ENCODE data around the gene PARP1.

Gene PARP1

DNA sequence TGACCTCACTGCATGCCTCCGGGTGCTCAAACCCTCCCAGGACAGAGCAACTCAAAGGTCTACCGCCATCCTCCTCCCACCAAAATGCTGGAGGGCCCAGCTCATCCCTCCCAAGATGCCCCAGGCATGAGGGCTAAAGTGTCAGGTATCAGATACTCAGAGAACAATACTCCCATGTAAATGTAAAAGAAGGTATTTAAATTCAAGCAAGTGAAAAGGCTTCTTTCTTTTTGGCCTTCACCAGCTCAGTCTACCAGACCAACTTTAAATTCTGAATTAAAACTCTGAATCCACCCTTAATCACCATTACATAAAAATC is 3.0 kb downstream of the PARP1 start:
- TF ChIP-seq, protein P1, sequence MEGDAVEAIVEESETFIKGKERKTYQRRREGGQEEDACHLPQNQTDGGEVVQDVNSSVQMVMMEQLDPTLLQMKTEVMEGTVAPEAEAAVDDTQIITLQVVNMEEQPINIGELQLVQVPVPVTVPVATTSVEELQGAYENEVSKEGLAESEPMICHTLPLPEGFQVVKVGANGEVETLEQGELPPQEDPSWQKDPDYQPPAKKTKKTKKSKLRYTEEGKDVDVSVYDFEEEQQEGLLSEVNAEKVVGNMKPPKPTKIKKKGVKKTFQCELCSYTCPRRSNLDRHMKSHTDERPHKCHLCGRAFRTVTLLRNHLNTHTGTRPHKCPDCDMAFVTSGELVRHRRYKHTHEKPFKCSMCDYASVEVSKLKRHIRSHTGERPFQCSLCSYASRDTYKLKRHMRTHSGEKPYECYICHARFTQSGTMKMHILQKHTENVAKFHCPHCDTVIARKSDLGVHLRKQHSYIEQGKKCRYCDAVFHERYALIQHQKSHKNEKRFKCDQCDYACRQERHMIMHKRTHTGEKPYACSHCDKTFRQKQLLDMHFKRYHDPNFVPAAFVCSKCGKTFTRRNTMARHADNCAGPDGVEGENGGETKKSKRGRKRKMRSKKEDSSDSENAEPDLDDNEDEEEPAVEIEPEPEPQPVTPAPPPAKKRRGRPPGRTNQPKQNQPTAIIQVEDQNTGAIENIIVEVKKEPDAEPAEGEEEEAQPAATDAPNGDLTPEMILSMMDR (IDR thresholded peaks at IDR 0.05; ENCODE audit: extremely low read depth, missing control alignments): no peak
- no peak for DNase-seq (ENCODE audit: low spot score)

DNA sequence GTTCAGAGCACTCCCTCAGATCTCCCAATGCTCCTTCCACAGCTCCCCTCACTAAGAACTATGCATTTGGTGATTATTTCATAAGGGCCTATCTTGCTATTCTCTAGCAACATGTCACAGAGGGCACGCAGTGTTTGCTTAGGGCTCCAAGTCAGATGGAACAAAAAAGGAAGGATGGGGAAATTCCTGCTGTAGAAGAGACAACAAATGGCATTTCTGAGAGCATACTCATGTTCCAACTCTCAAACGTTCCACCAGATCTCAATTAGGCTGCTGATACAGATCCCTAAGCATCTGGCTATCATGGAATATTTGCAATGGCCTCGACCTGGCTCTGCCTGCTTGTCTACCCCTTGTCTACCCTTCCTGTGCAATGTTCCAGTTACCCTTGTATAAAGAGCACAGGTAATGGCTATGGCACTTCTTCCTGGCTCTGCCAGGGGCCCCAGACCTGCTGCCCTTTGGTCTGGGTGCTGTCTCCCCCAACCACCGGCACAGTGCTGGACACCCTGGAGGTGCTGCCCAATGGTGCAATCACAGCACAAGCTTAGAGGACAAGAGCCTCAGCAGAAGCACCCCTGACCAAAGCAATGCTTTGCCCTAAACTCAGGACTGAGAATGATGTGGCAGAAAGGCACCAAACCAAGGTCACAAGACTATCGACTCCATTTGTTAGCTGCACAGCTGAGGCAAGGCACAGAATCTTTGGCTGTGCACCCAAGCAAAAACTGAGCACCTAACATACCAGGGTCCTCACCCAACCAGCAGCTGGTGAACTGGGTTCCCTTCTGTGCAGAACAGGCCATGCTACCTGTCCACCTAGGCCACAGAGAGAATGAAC is 3.6 kb downstream of the PARP1 start:
- no peak for DNase-seq (ENCODE audit: low spot score)
- TF ChIP-seq, protein P1 (IDR thresholded peaks at IDR 0.05; ENCODE audit: extremely low read depth, missing control alignments): no peak

DNA sequence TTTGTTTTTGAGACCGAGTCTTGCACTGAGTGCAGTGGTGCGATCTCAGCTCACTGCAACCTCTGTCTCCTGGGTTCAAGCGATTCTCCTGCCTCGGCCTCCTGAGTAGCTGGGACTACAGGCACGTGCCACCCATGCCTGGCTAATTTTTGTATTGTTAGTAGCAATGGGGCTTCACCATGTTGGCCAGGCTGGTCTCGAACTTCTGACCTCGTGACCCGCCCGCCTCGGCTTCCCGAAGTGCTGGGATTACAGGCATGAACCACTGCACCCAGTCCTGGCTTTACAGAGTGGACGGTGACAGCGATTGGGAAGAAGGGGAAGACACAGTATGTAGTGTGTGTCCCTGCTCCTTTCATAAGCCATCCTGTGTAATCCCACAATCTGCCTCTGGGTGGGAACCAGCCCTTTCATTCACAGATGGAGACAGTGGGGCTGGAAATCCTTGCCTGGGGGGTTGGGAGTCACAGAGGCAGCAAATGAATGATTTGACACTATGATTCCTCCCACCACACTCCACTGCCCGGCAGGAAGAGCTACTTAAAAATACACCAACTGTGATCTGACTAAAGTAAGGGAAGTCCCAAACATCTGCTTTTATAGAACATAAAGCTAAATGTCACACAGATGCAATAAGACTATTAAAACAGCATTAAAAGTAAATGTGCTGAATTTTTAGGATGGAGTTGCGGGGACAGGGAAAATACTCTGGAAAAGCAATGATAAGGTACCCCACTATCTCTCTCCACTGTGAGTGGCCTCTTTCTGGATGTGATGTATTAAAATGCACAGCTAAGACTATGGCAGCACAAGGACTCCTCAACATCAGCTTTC is 4.5 kb downstream of the PARP1 start:
- TF ChIP-seq, protein P1 (IDR thresholded peaks at IDR 0.05; ENCODE audit: extremely low read depth, missing control alignments): no peak

DNA sequence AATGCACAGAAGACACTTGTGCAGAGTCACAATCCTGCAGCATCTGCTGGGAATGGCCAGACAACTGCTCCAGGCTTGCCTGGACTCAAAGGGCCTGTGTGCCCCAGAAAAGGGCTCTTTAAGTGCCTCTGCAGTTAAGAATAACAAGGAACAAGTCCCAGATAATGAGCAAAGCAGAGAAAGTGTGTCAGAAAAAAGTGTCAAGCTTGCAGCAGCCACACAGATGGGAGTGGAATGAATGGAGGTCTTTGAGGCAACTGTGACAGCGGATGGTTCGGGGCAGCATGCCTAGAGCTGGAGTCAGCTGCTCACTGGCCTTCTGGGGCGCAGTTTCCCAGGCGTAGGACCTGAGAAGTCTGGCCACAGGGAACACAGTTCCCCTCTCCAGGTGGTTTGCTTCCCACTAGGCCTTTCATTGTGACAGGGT is 5.1 kb downstream of the PARP1 start:
- TF ChIP-seq, protein P1 (IDR thresholded peaks at IDR 0.05; ENCODE audit: extremely low read depth, missing control alignments): no peak
- DNase-seq (ENCODE audit: low spot score): no peak

More for the DNA sequence above, 4.5 kb downstream of the PARP1 start:
- DNase-seq (ENCODE audit: low spot score): peak; percentile 37

DNA sequence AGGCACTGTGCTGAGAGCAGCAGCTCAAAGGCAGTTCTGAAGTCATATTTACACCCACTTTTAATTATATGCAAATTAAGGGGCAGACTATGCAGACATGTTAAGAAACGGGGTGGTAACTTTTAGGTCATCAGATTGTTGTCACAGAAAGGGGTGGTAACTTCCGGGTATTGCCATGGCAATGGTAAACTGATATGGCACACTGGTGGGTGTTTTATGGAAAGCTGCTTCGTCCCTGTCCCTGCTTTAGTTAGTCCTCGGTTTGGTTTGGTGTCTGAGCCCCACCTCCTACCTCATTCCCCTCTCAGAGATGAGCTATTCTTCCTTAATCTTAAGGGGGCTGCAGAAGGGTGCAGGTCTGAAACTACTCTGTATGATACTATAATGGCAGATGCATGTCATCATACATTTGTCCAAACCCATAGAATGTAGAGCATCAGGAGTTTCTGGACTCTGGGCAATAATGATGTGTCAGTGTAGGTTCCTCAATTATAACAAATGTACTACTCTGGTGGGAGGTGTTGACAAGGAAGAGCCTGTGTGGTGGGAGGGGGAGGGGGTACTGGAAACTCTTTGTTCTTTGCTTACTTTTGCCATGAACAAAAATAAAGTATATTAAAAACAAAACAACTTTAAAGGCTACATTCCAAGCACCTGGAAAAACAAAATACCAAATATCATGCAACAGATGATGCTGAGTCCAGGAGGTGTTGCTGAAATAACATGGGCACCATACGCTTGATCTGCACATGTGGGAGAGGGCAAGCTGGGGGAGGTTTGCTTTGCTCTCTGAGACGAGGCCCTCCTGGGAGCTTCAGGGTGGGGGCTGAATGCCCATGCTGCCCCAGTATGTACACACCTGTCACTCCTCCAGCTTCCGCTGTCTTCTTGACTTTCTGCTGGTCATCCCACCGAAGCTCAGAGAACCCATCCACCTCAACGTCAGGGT is 6.3 kb downstream of the PARP1 start:
- TF ChIP-seq, protein P1 (IDR thresholded peaks at IDR 0.05; ENCODE audit: extremely low read depth, missing control alignments): no peak

DNA sequence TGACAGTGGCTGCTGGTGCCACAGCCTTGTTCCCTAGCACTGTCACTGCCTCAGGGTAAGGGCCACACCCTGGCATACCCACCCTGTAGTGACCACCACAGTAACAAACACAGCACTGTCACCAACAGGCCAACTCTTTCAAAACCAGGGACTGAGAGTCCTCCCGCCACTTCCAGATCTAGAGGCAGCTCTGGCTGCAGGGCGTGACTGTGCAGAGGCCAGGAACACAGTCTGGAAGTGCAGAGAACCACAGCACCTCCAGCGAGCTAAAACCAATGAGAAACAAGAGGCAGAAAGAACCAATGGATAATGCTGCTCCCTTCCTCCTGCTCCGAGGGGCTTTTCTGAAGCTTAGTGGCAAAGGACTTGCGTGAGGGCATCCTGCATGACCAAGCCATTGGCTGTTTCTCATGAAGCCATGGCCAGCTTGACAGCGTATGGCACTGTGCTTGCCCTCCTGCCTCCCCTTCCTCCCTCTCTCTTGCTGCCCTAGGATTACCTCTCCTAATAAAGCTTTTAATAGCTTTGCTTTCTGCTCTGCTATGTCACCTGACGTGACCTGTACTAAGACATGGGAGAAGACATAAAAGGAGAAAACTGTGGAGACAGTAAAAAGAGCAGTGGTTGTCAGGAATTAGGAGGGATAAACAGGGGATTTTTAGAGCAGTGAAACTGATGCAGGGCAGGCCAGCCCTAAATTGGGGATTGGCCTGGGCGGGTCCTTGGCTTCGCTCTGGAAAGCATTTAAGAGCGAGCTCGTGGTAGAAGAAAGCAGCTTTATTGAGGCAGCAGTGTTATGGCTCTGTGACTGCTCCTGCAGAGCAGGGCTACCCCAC is 7.2 kb downstream of the PARP1 start:
- no peak for DNase-seq (ENCODE audit: low spot score)
- TF ChIP-seq, protein P1 (IDR thresholded peaks at IDR 0.05; ENCODE audit: extremely low read depth, missing control alignments): no peak

More for the DNA sequence above, 6.3 kb downstream of the PARP1 start:
- no peak for DNase-seq (ENCODE audit: low spot score)
